GM12878 (cell line): Measurements from ENCODE around the gene EVI5L. TPM values are rescaled to one million over a fixed set of nuclear protein-coding genes. Genes with fewer than 3 reads are reported as not detected.

Experiments
- ATAC-seq: fragments of 200-7000 bp; cut with Tn5 transposase; 3 replicates; pipeline ENCODE4 v1.9.1; 2020; ENCODE audit warnings: mild to moderate bottlenecking, moderate library complexity
- BruUV-seq: library from RNA; stranded (reverse); fragments of 400-500 nt; replicated peaks from 2 replicates; lab custom pipeline; 2021; lab: Mats Ljungman, UMichigan
- CTCF ChIA-PET: fragments of 300-600 bp; sonication (Branson Sonifier 250); formaldehyde crosslinking; extraction: SDS; loops from one replicate; lab custom pipeline; 2021; ENCODE audit warnings: inconsistent platforms; lab: Yijun Ruan, JAX
- POLR2A ChIA-PET: fragments of 350-600 bp; formaldehyde crosslinking; extraction: SDS; loops from one replicate; lab custom pipeline; 2021; ENCODE audit warnings: inconsistent platforms; lab: Charles Lee
- RAD21 ChIA-PET: fragments of 300-600 bp; sonication (Branson Sonifier 250); formaldehyde crosslinking; loops from one replicate; lab custom pipeline; 2023; ENCODE audit warnings: antibody characterized with exemption; ENCODE audit not compliant: unreplicated experiment; lab: Charles Lee
- SMC1A ChIA-PET: fragments of 300-600 bp; sonication (Branson Sonifier 250); formaldehyde crosslinking; loops from one replicate; lab custom pipeline; 2023; ENCODE audit not compliant: unreplicated experiment, uncharacterized antibody; lab: Charles Lee
- DNase-seq: peaks from one replicate; pipeline ENCODE4 v3.0.0-alpha.2; 2011; ENCODE audit warnings: low read depth, low spot score
- FAIRE-seq: peaks from 3 replicates; lab custom pipeline; 2011; peaks lifted over from hg19 to GRCh38; lab: Jason Lieb, UNC
- H2AFZ ChIP-seq: 2 replicates; pipeline ENCODE4 v1.6.0; 2011; ENCODE audit warnings: low read depth, low read length, control low read depth; ENCODE audit not compliant: control insufficient read depth
- H3K27ac ChIP-seq: 2 replicates; pipeline ENCODE4 v1.5.1; 2011; ENCODE audit warnings: control low read depth; ENCODE audit not compliant: control insufficient read depth, insufficient read depth
- H3K27me3 ChIP-seq, 2 experiments: replicated peaks in 1 of 2; 2 replicates each; pipeline versions ENCODE4 v1.6.0 to v1.6.1; 2011; ENCODE audit warnings: low read length in 1 of 2; ENCODE audit not compliant: control insufficient read depth in 2 of 2, insufficient read depth in 2 of 2
- H3K36me3 ChIP-seq, 2 experiments: 2 replicates each; pipeline ENCODE4 v1.5.1; 2011; ENCODE audit warnings: low read length in 1 of 2; ENCODE audit not compliant: control insufficient read depth in 2 of 2, insufficient read depth in 2 of 2
- H3K4me1 ChIP-seq: 2 replicates; pipeline ENCODE4 v1.6.1; 2011; ENCODE audit warnings: mild to moderate bottlenecking, low read length, moderate library complexity, mixed read lengths; ENCODE audit not compliant: control insufficient read depth, insufficient read depth
- H3K4me2 ChIP-seq: 2 replicates; pipeline ENCODE4 v1.6.0; 2011; ENCODE audit warnings: control low read depth; ENCODE audit not compliant: control insufficient read depth, insufficient read depth
- H3K4me3 ChIP-seq: fragments of 200-600 bp; sonication (generic); 2 replicates; pipeline ENCODE4 v1.5.1; 2016
- H3K79me2 ChIP-seq: 2 replicates; pipeline ENCODE4 v1.6.0; 2011; ENCODE audit warnings: low read length; ENCODE audit not compliant: control insufficient read depth, insufficient read depth
- H3K9ac ChIP-seq: 2 replicates; pipeline ENCODE4 v1.8.0; 2011; ENCODE audit warnings: low read length, control low read depth, mixed read lengths; ENCODE audit not compliant: control insufficient read depth, insufficient read depth
- H3K9me3 ChIP-seq: replicated peaks from 3 replicates; pipeline ENCODE4 v1.5.1; 2011; ENCODE audit warnings: mild to moderate bottlenecking, low read length; ENCODE audit not compliant: control insufficient read depth, insufficient read depth
- H4K20me1 ChIP-seq: 2 replicates; pipeline ENCODE4 v1.6.0; 2011; ENCODE audit not compliant: control insufficient read depth, insufficient read depth
- CBFB ChIP-seq: IDR thresholded peaks from 2 replicates; pipeline ENCODE4 v1.6.1; 2016; ENCODE audit warnings: antibody characterized with exemption, low read depth
- KAT2A ChIP-seq: conservative IDR thresholded peaks from 2 replicates; pipeline ENCODE4 v1.6.1; 2011; ENCODE audit warnings: low read depth, low read length; ENCODE audit not compliant: control insufficient read depth
- MLLT1 ChIP-seq: fragments of 450-650 bp; IDR thresholded peaks from 2 replicates; pipeline ENCODE4 v1.6.1; 2016; ENCODE audit warnings: mild to moderate bottlenecking
- MTA2 ChIP-seq: fragments of 450-650 bp; IDR thresholded peaks from 2 replicates; pipeline ENCODE4 v1.6.1; 2016; ENCODE audit warnings: low read depth, mild to moderate bottlenecking, moderate library complexity
- RUNX3 ChIP-seq: IDR thresholded peaks from 2 replicates; pipeline ENCODE4 v1.6.1; 2012; ENCODE audit warnings: low read length, inconsistent platforms
- TARDBP ChIP-seq: IDR thresholded peaks from 2 replicates; pipeline ENCODE4 v1.6.1; 2016; ENCODE audit warnings: borderline replicate concordance
- TCF12 ChIP-seq: IDR thresholded peaks from 2 replicates; pipeline ENCODE4 v1.6.1; 2011; ENCODE audit warnings: low read depth, mild to moderate bottlenecking, low read length
- WGBS: methylation state at CpG from one replicate; pipeline ENCODE4 v1.1.6; 2016; ENCODE audit warnings: low lambda C conversion rate; ENCODE audit not compliant: insufficient replicate concordance, insufficient coverage; ENCODE audit errors: missing lambda C conversion rate; 5-methylcytosine and 5-hydroxymethylcytosine counted together
- in situ Hi-C: fragments of 300-500 bp; cut with MboI; formaldehyde crosslinking; loops from 9 replicates; pipeline ENCODE4 v1.14.3; 2018; ENCODE audit warnings: mixed read lengths
- intact Hi-C: fragments of 100-400 bp; cut with micrococcal nuclease; formaldehyde crosslinking; loops from one replicate; pipeline ENCODE4 v1.14.2; 2022; ENCODE audit not compliant: unreplicated experiment
- polyA plus RNA-seq, 11 experiments: library from polyadenylated mRNA; depleted of rRNA in 4 of 11; unstranded in 6 of 11; stranded (reverse) in 5 of 11; fragments of >200 nt; fragmentation: Nextera tagmentation in 4 of 11; fragmentation: Illumina TruSeq in 1 of 11; extraction: Ambion mirVana in 4 of 11; extraction: Trizol in 1 of 11; gene quantifications; 1 replicate in 1 of 11; 2 replicates in 10 of 11; pipeline versions ENCODE4 v1.2.1 to v1.2.3, GENCODE V29; 2011 to 2016; ENCODE audit warnings: inconsistent platforms in 2 of 11, missing spikeins in 2 of 11, low read depth in 1 of 11
- total RNA-seq, 4 experiments: library from RNA; depleted of rRNA in 3 of 4; stranded (reverse); fragments of >200 nt in 3 of 4; fragmentation: Illumina TruSeq in 1 of 4; extraction: Trizol in 1 of 4; gene quantifications; 2 replicates each; pipeline versions ENCODE4 v1.2.1 to v1.2.3, GENCODE V29; 2013 to 2021
- TF ChIP-seq, protein P1 (sequence below): IDR thresholded peaks from 2 replicates; pipeline ENCODE4 v1.6.1; 2012; ENCODE audit warnings: low read depth, low read length, improper control_type of control experiment

Gene EVI5L
- total and polyA plus RNA-seq, 10 of the 15 experiments (the other 5 are each of a cell fraction or from before 2014, with no cell fraction given), result 0.23 to 13.8 (median 5.0) TPM

- Histone ChIP-seq H3K36me3 (peaks cover 0 to 16% of the 10 kb centered on the region in 2 experiments; a peak in 3 of 4 replicates), H2AFZ (no peak overlapping the region), H3K27ac (no peak overlapping the region), H3K79me2 (peaks cover 23% of the 10 kb centered on the region), H3K4me1 (peaks cover 7% of the 10 kb centered on the region), H3K4me2 (no peak overlapping the region), H3K9me3 (no peaks in the 10 kb centered on the region), H4K20me1 (peaks cover 9% of the 10 kb centered on the region; the same call in 1 of the 2 replicates), H3K9ac (no peak overlapping the region), H3K4me3 (no peak overlapping the region), H3K27me3 (no peaks in the 10 kb centered on the region)
- intact Hi-C loops (loop anchor here (10.0 kb wide), 1 partner anchor 225 kb away; the partner anchor contains the start of gene TRAPPC5), in situ Hi-C loops (no loop called here)
- ATAC-seq (no peak), DNase-seq (no peak), FAIRE-seq (no peak)
- WGBS, result 89% methylated on average over 20 of the region's 21 CpGs
- RAD21 ChIA-PET, result no interaction called here
- SMC1A ChIA-PET, result no interaction called here
- CTCF ChIA-PET, result no interaction called here
- no peak for TF ChIP-seq TARDBP
- TF ChIP-seq, protein P1, sequence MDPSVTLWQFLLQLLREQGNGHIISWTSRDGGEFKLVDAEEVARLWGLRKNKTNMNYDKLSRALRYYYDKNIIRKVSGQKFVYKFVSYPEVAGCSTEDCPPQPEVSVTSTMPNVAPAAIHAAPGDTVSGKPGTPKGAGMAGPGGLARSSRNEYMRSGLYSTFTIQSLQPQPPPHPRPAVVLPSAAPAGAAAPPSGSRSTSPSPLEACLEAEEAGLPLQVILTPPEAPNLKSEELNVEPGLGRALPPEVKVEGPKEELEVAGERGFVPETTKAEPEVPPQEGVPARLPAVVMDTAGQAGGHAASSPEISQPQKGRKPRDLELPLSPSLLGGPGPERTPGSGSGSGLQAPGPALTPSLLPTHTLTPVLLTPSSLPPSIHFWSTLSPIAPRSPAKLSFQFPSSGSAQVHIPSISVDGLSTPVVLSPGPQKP, result no peak
- no peak for TF ChIP-seq KAT2A
- no peak for TF ChIP-seq TCF12
- no peak for TF ChIP-seq MLLT1
- TF ChIP-seq MTA2, result no peak
- TF ChIP-seq CBFB, result no peak
- TF ChIP-seq RUNX3, result no peak
- no TSS peak for BruUV-seq
- POLR2A ChIA-PET, result no interaction called here
Measured at GRCh38 chr19:7909471-7910067, 79.6 kb downstream of the EVI5L start.
